SW480 (cell line): ENCODE data around the gene FASTKD3.
"Not testable (repeated sequence)": the region's sequence is repeated elsewhere in the genome, so short reads cannot be mapped to it uniquely, and the experiment has no call there.

ENCODE experiments used
- DNase-seq: peaks from one replicate; pipeline ENCODE4 v3.0.0-alpha.2; 2016; ENCODE audit warnings: low spot score

FASTKD3 gene

GRCh38 chr5:7868773-7869473 lies at the start of gene FASTKD3, which contains the start of gene MTRR:
FASTKD3 (minus strand) TSS chr5:7869031; CDS start chr5:7868083, 948 bp downstream.
MTRR (plus strand) TSS chr5:7869148; CDS start chr5:7870795, 1,647 bp downstream.
- DNase-seq = peak; percentile 94

DNA sequence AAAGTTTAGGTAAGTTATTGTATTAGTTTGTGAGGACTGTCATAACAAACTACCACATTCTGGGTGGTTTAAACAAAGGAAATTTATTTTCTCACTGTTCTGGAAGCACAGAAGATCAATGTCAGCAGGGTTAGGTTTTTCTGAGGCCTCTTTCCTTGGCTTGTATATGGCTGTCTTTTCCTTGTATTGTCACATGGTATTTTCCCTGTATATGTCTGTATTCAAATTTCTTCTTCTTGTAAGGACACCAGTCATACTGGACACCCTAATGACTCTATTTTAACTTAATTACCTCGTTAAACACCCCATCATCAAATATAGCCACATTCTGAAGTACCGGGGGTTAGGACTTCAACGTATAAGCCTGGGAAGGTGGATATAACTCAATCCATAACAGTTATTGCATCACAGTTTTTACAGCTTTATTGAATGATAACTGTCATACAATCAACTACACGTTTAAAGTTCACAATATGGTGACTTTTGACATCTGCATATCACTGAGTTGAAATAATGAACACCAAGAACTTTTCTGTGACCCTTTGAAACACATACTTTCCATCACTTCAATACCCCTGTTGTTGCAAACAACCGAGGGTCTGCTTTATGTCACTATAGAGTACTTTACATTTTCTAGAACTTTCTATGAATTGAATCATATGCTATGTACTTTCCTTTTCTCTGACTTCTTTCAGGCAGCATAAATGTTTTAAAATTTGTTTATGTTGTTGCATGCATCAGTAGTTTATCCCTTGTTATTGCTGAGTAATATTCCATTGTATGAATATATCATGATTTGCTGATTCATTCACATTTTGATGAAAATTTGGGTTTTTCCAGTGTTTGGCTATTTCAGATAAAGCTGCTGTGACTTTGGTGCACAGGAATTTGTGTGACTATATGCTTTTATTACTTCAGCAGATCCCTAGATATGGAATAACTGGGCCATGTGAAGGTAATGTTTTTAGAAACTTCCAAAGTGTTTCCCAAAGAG lies 48.6 kb upstream of the FASTKD3 start:
- no peak for DNase-seq

DNA sequence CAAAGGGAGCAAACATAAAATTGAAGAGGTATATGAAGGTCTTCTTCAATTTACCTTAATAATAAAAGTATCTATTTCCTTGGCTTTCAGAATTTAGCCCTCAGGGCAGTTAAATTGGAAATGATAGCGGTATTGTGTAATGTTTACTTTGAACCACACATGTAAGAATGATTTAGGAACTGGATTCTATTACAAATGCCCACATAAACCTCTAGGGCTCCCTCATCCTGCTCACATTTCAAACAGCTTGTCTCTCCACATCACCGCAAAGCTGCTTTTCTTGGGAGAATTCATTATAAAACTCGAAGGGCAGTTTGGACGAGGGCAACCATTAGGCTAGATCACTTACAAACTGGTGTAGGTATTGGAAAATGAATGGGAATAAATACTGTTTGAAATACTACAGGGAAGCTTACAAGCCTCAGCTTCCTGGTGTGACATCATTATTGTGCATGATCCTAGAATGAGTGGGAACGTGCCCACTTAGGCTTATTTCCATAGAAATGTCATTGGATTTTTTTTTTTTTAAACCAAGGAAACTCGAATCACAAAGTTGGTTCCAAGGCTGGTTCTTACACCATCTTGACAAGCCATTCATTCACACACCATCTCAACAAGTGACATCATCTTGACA lies 47.5 kb upstream of the FASTKD3 start:
- DNase-seq = no peak

- DNase-seq = not testable (repeated sequence)
Observed at GRCh38 chr5:7911429-7911771, 42.6 kb upstream of the FASTKD3 start.

DNA sequence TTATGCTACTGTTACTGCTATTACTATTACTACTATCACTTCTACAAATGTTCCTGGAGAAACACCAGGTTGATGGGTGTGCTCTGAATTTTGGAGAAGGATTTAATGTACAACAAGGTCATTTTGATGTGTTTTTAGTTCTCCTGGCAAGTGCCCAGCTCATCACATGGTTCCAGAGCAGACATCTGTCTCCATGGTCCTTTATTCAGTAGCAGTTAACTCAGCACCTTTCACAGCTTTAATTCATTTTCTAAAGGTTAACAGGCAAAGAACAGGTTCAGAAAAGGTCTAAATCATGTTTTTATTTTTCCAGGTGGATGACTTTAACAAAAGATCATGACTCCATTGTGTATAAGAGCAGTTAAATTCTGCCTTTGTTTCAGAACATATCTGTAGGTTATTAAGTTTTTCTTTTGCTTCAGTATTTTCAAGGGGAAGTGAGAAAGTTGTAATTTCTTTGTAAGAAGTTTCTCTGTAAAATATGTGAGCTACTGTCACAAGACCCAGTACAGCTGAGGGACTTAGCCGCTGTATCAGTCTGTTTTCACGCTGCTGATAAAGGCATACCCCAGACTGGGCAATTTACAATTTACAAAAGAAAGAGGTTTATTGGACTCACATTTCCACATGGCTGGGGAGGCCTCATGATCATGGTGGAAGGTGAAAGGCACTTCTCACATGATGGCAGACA lies 42.1 kb upstream of the FASTKD3 start:
- DNase-seq = no peak

DNA sequence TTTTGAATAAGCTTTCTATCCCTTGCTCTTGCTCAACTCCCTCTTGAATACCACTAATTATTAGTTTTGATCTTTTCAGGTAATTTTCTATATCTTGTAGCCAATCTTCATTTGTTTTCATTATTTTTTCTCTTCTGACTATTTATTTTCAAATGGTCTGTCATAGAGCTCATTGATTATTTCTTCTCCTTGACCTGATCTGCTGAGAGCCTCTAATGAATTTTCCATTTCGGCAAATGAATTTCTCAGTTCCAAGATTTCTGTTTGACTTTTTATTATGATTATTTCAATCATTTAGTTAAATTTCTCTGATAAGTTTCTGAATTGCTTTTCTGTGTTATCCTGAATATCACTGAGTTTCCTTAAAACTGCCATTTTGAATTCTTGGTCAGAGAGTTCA lies 39.5 kb upstream of the FASTKD3 start:
- no peak for DNase-seq

- DNase-seq = no peak
Observed at GRCh38 chr5:7907612-7908011, 38.8 kb upstream of the FASTKD3 start.

GRCh38 chr5:7904170-7904569 lies 35.3 kb upstream of the FASTKD3 start:
- DNase-seq = peak; percentile 52

GRCh38 chr5:7902666-7903625 lies 34.1 kb upstream of the FASTKD3 start:
- no peak for DNase-seq

DNA sequence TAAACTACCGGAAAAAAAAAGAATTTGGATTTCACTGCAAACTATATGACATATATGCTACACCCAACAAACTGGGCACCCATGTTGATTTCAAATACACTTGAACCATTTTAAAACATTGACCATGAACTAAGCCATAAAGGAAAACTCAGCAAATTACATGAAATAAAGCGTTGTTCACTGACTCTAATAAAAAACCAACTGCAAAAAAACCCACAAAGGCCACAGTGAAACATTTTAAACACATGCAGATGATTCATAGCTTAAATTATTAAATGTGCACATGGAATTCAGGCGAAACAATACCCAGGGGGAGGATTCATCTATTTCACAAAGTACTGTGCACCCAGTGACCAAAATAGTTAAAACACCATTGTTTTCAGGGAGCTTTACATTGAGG lies 33.4 kb upstream of the FASTKD3 start:
- no peak for DNase-seq

DNA sequence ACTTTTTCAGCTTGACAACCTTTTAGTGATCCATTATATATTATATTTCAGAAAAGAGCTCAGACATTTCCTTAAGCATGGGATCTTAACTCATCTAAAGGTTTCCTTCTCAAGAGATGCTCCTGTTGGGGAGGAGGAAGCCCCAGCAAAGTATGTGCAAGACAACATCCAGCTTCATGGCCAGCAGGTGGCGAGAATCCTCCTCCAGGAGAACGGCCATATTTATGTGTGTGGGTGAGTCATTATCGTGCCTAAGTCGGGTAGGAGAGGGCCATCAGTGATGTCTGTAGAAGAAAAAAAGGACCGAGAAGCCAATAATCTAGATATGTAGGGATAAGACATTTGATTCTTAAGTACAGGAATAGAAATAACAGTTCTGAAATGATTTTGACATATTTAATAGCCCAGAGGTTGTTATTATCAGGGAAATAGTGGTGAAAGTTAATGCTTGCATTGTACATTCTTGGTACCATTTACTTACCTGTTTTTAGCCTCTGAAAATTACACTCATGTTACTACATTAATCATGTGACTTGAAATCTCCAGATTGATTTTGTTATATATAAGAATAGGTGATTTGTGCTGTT lies 28.3 kb upstream of the FASTKD3 start:
- peak; percentile 45 for DNase-seq

DNA sequence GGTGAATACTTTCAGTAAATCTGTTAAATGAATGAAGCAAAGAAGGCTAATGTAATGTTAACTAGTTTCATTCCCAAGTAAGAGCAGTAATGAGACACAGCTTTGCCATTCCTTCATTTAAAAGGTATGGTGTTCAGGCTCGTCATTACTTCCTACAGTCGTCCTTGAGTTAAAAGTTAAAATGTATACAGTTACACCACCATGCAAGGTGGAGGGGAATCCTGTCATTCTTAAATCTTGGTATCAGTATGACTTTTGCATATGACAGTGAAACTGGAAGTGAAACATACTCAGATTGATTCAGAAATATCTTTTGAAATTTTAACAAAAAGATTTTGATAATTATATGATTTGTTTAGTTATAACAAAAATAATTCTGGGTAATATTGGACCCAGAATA lies 26.0 kb upstream of the FASTKD3 start:
- DNase-seq = no peak

- no peak for DNase-seq
Observed at GRCh38 chr5:7894439-7894838, 25.6 kb upstream of the FASTKD3 start.

DNA sequence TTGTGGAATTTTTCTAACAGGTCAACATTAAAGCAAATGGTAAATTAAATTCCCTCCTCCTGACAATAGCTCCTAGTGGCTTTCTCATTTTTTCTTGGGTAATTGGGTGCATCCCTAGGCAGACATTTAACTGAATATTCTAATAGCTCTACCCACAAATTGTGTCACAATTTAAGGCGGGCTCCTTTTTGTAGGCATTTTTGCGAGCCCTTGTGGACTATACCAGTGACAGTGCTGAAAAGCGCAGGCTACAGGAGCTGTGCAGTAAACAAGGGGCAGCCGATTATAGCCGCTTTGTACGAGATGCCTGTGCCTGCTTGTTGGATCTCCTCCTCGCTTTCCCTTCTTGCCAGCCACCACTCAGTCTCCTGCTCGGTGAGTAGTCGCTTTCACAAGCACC lies 20.1 kb upstream of the FASTKD3 start:
- DNase-seq = no peak

DNA sequence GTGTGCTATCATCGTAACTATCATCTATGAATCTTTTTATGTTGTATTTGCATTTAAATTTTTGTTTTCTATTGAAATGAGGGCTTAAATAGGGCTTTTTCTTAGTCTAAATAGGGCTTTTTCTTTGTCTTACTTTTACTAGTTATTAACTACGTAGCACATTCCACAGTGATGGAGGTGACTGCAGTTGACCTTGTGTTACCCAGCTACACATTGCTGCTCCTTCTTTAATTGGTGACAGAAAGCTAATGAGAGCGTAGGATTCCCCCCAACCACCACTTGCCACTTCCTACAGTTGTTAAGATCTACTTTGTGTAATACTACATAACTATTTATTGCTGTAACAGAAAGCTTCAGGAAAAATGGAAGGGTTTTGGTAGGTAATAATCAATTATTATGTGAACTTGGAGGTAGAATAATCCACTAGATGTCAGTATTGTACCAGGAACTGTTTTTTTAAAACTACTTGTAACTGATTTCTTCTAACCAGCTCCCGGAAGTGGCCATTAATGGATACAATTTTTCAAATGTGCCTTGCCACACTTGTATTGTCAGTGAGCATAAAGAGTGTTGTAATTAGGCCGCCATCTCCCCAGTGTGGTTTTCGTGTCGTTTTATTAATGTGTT lies 18.1 kb upstream of the FASTKD3 start:
- DNase-seq = peak; percentile 47

DNA sequence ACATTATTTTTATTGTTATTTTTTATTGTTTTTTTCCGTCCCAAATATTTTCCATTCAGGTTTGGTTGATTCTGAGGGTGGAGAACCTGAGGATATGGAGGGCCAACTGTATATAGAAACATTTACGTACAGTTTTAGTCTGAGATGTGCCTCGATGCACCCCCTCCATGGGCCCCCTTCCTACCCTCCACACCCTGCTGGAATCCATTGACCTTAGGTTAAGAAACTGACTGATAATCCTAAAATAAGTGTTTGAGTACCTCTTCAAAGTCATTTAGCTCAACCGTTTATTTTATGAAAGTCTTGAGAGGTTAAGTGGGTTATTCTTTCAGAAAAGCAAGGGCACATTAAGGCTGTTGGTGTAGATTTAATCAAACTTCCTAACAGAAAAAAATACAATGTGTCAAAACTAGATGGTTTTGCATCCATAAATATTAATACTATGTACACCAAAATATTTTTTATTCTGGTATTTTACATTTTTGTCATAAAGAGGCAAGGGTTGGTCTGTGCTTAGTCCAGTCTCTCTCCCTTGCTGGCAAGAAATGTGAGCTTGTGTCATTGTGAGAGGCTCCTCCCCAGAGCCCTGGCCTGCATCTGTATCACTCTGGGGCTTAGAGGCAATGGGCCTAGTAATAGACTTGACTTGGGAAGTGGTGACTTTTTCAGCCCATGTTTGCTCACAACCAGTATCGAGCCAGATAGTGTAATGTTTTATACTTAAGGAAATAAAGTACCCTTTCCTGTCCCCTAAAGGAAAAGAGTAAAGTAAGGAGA lies 15.8 kb upstream of the FASTKD3 start:
- DNase-seq = no peak

GRCh38 chr5:7882926-7883325 lies 14.1 kb upstream of the FASTKD3 start:
- no peak for DNase-seq

GRCh38 chr5:7881816-7882215 lies 13.0 kb upstream of the FASTKD3 start:
- no peak for DNase-seq

DNA sequence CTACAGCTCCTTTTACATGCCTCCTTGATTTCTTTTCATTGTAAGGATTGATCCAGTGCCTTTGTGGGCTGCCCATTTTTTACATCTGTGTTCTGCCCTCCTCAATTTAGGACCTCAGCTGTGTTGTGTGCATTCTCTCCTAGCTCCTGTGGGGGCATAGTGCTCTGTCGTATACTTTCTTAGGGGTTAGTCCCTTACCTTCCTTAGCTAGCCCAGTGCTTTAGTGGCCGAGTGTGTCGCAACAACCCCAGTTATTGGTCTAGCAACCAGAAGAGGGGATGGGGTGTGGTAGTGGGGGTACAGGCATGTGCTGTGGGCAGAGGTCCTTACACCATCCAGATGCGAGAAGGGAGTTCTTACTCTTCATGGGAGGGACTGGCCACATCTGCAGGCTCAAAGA lies 12.3 kb upstream of the FASTKD3 start:
- no peak for DNase-seq
